HepG2 (cell line): ENCODE data around the gene PARK7. TPM values are rescaled to one million over a fixed set of nuclear protein-coding genes. Genes with fewer than 3 reads are reported as not detected.

ENCODE experiments used
- ATAC-seq: fragments of 200-7000 bp; cut with Tn5 transposase; 3 replicates; pipeline ENCODE4 v1.9.1; 2020; ENCODE audit warnings: mild to moderate bottlenecking, moderate library complexity
- BruUV-seq: library from RNA; stranded (reverse); fragments of 400-500 nt; replicated peaks from 2 replicates; lab custom pipeline; 2021; lab: Mats Ljungman, UMichigan
- CTCF ChIA-PET: fragments of 300-600 bp; formaldehyde crosslinking; extraction: SDS; loops from one replicate; lab custom pipeline; 2021; ENCODE audit warnings: low total read pairs, inconsistent platforms, low intra/inter-chr PET ratio; lab: Yijun Ruan, JAX
- POLR2A ChIA-PET: fragments of 350-600 bp; sonication (Branson Sonifier 250); formaldehyde crosslinking; loops from one replicate; lab custom pipeline; 2020; ENCODE audit warnings: antibody characterized with exemption, inconsistent platforms; lab: Yijun Ruan, JAX
- DNase-seq: peaks from one replicate; pipeline ENCODE4 v3.0.0-alpha.2; 2015; ENCODE audit warnings: low spot score
- FAIRE-seq: peaks from 3 replicates; lab custom pipeline; 2011; peaks lifted over from hg19 to GRCh38; lab: Jason Lieb, UNC
- H2AFZ ChIP-seq: one replicate; pipeline ENCODE4 v1.6.1; 2011; ENCODE audit warnings: low read length, inconsistent platforms
- H3K27ac ChIP-seq: fragments of 300-600 bp; 3 replicates; pipeline ENCODE4 v1.8.0; 2011; ENCODE audit warnings: mixed run types, mild to moderate bottlenecking, mixed read lengths, low read length, inconsistent platforms; ENCODE audit not compliant: insufficient read depth; ENCODE audit errors: extremely low read length
- H3K27me3 ChIP-seq, 2 experiments: fragments of 200-600 bp in 1 of 2; 2 replicates in 1 of 2; 3 replicates in 1 of 2; pipeline versions ENCODE4 v1.6.0 to v1.8.0; 2011; ENCODE audit warnings: low read length in 2 of 2, mild to moderate bottlenecking in 2 of 2, moderate library complexity in 2 of 2, inconsistent platforms in 1 of 2; ENCODE audit not compliant: insufficient read depth in 2 of 2, control insufficient read depth in 1 of 2
- H3K36me3 ChIP-seq, 2 experiments: fragments of 200-600 bp in 1 of 2; replicated peaks in 1 of 2; 2 replicates in 1 of 2; 3 replicates in 1 of 2; pipeline versions ENCODE4 v1.5.1 to v1.8.0; 2011; ENCODE audit warnings: low read length in 2 of 2, inconsistent platforms in 1 of 2; ENCODE audit not compliant: insufficient read depth in 2 of 2, control insufficient read depth in 1 of 2
- H3K4me1 ChIP-seq: 2 replicates; pipeline ENCODE4 v1.5.1; 2012; ENCODE audit warnings: low read length, inconsistent platforms; ENCODE audit not compliant: insufficient read depth
- H3K4me2 ChIP-seq: 2 replicates; pipeline ENCODE4 v1.6.0; 2011; ENCODE audit warnings: low read depth, low read length, inconsistent platforms
- H3K4me3 ChIP-seq, 3 experiments: fragments of 200-600 bp in 1 of 3; sonication (generic), shearing (Covaris generic) in 1 of 3; replicated peaks in 1 of 3; 2 replicates each; pipeline ENCODE4 v1.5.1; 2011 to 2016; ENCODE audit warnings: low read length in 3 of 3, inconsistent platforms in 2 of 3, low read depth in 2 of 3, mild to moderate bottlenecking in 2 of 3, control low read depth in 1 of 3, mixed read lengths in 1 of 3; ENCODE audit not compliant: insufficient read depth in 1 of 3
- H3K79me2 ChIP-seq: one replicate; pipeline ENCODE4 v1.6.1; 2011; ENCODE audit warnings: low read length, inconsistent platforms; ENCODE audit not compliant: insufficient read depth
- H3K9ac ChIP-seq: 2 replicates; pipeline ENCODE4 v1.6.0; 2011; ENCODE audit warnings: mild to moderate bottlenecking, low read depth, low read length, inconsistent platforms; ENCODE audit not compliant: insufficient read depth
- H3K9me3 ChIP-seq: 2 replicates; pipeline ENCODE4 v1.5.1; 2012; ENCODE audit warnings: mild to moderate bottlenecking, low read length
- H4K20me1 ChIP-seq: 2 replicates; pipeline ENCODE4 v1.6.0; 2011; ENCODE audit warnings: inconsistent platforms, mild to moderate bottlenecking, low read length, moderate library complexity; ENCODE audit not compliant: insufficient read depth
- FOXA1 ChIP-seq, 2 experiments: fragments of 450-650 bp in 1 of 2; sonication (generic) in 1 of 2; formaldehyde crosslinking in 1 of 2; IDR thresholded peaks; 2 replicates each; pipeline versions ENCODE4 v1.4.0 to v1.6.1; 2016 to 2020; ENCODE audit warnings: missing genetic modification reagents in 1 of 2
- FOXA3 ChIP-seq: IDR thresholded peaks from 2 replicates; pipeline ENCODE4 v1.6.1; 2016; ENCODE audit warnings: missing genetic modification reagents, missing compliant biosample characterization
- HCFC1 ChIP-seq: fragments of 150-350 bp; IDR thresholded peaks from 2 replicates; pipeline ENCODE4 v1.6.1; 2014; ENCODE audit warnings: low read depth, low read length
- KLF6 ChIP-seq: IDR thresholded peaks from 2 replicates; pipeline ENCODE4 v1.8.0; 2016; ENCODE audit warnings: missing biosample characterization, missing genetic modification reagents
- PLRG1 ChIP-seq: fragments of 450-650 bp; conservative IDR thresholded peaks from 2 replicates; pipeline ENCODE4 v1.6.1; 2016
- SALL1 ChIP-seq: sonication (generic); formaldehyde crosslinking; IDR thresholded peaks from 2 replicates; pipeline ENCODE4 v1.8.0; 2022; ENCODE audit warnings: mild to moderate bottlenecking, missing genetic modification reagents
- SIX4 ChIP-seq: sonication (generic); formaldehyde crosslinking; IDR thresholded peaks from 2 replicates; pipeline ENCODE4 v1.4.0; 2020; ENCODE audit warnings: missing genetic modification reagents
- TCF7 ChIP-seq: sonication (generic); IDR thresholded peaks from 2 replicates; pipeline ENCODE4 v1.6.1; 2016; ENCODE audit warnings: antibody characterized with exemption, low read depth
- ZBTB42 ChIP-seq: sonication (generic); formaldehyde crosslinking; IDR thresholded peaks from 2 replicates; pipeline ENCODE4 v1.5.0; 2020; ENCODE audit warnings: mild to moderate bottlenecking, missing genetic modification reagents
- ZMAT3 ChIP-seq: sonication (generic); formaldehyde crosslinking; conservative IDR thresholded peaks from 2 replicates; pipeline ENCODE4 v1.7.0; 2021; ENCODE audit warnings: missing genetic modification reagents
- ZNF501 ChIP-seq: sonication (generic); formaldehyde crosslinking; IDR thresholded peaks from 2 replicates; pipeline ENCODE4 v1.5.1; 2020; ENCODE audit warnings: mild to moderate bottlenecking, moderate library complexity, missing genetic modification reagents
- WGBS: methylation state at CpG from one replicate; pipeline ENCODE4 v1.1.6; 2017; ENCODE audit warnings: low lambda C conversion rate; 5-methylcytosine and 5-hydroxymethylcytosine counted together
- in situ Hi-C: cut with HindIII; loops from 2 replicates; pipeline ENCODE4 v1.10.0; 2017; ENCODE audit warnings: low pct_unique_long_range_greater_than_20kb; ENCODE audit not compliant: extremely low pct_ligation_motif_present
- intact Hi-C: fragments of 100-400 bp; cut with micrococcal nuclease; formaldehyde crosslinking; loops from one replicate; pipeline ENCODE4 v1.10.0; 2022; ENCODE audit not compliant: unreplicated experiment
- polyA plus RNA-seq, 8 experiments: library from polyadenylated mRNA; depleted of rRNA in 3 of 8; stranded (reverse) in 7 of 8; unstranded in 1 of 8; fragments of >200 nt; fragmentation: Illumina TruSeq in 4 of 8; extraction: Trizol in 4 of 8; gene quantifications; 2 replicates each; pipeline versions ENCODE4 v1.2.1 to v1.2.3, GENCODE V29; 2011 to 2016; ENCODE audit warnings: low read depth in 4 of 8, missing spikeins in 1 of 8, mixed read lengths in 1 of 8; ENCODE audit not compliant: insufficient read depth in 1 of 8
- total RNA-seq, 5 experiments: library from RNA; depleted of rRNA; stranded (reverse); fragments of >200 nt; fragmentation: Illumina TruSeq; extraction: Trizol; gene quantifications; 2 replicates each; pipeline ENCODE4 v1.2.3, GENCODE V29; 2016; ENCODE audit warnings: low read depth in 1 of 5
- TF ChIP-seq, protein P1 (sequence below): IDR thresholded peaks from 2 replicates; pipeline ENCODE4 v1.6.1; 2016; ENCODE audit warnings: low read depth, control low read depth

Gene PARK7
- total and polyA plus RNA-seq, 2 of the 13 experiments (the other 11 are each of a cell fraction or from before 2014, with no cell fraction given) = 212 to 296 TPM

DNA sequence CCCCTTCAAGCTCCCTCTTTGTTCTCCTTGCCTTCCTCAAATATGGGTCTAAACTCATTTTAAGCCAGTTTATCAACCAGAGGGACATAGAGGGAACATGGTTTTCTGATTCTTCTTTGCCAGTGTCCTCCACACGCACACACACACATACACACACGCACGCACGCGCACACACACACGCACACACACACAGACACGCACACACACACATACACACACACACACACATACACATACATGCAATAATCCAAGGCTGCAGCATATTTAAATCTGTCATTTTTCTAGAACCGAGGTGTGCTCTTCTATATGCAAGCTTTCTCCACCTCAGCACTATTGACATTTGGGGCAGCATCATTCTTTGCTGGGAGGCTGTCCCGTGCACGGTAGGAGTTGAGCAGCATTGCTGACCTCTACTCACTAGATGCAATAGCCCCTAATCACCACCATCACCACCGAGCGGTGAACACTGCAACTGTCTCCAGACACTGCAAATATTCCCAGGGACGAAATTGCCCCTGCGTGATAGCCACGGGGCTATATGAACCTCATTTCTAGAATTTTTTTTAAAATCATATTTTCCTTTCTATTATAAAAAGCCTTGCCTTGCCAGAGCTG, 28.9 kb upstream of the PARK7 start:
- H3K4me2 ChIP-seq = no peak overlapping the region
- ChIA-PET CTCF (no interaction called here), POLR2A (no interaction called here)
- H3K27me3 ChIP-seq = peaks cover 1 to 20% of the 10 kb centered on the region in 2 experiments; a peak in 3 of 5 replicates
- no peak overlapping the region for H3K27ac ChIP-seq
- H2AFZ ChIP-seq = no peak overlapping the region
- TF ChIP-seq, protein P1, sequence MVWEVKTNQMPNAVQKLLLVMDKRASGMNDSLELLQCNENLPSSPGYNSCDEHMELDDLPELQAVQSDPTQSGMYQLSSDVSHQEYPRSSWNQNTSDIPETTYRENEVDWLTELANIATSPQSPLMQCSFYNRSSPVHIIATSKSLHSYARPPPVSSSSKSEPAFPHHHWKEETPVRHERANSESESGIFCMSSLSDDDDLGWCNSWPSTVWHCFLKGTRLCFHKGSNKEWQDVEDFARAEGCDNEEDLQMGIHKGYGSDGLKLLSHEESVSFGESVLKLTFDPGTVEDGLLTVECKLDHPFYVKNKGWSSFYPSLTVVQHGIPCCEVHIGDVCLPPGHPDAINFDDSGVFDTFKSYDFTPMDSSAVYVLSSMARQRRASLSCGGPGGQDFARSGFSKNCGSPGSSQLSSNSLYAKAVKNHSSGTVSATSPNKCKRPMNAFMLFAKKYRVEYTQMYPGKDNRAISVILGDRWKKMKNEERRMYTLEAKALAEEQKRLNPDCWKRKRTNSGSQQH (CRISPR knock-in tag) = no peak
- intact Hi-C loops (no loop called here), in situ Hi-C loops (no loop called here)
- FAIRE-seq (no peak), DNase-seq (no peak), ATAC-seq (peak; percentile 87)
- no peak overlapping the region for H3K4me3 ChIP-seq
- no peaks in the 10 kb centered on the region for H3K79me2 ChIP-seq
- no peaks in the 10 kb centered on the region for H3K9me3 ChIP-seq
- H3K4me1 ChIP-seq = no peaks in the 10 kb centered on the region
- H3K36me3 ChIP-seq = no peaks in the 10 kb centered on the region
- H3K9ac ChIP-seq = no peak overlapping the region
- H4K20me1 ChIP-seq = no peaks in the 10 kb centered on the region
- 30% methylated on average over 15 of the region's 15 CpGs for WGBS
- no TSS peak for BruUV-seq

DNA sequence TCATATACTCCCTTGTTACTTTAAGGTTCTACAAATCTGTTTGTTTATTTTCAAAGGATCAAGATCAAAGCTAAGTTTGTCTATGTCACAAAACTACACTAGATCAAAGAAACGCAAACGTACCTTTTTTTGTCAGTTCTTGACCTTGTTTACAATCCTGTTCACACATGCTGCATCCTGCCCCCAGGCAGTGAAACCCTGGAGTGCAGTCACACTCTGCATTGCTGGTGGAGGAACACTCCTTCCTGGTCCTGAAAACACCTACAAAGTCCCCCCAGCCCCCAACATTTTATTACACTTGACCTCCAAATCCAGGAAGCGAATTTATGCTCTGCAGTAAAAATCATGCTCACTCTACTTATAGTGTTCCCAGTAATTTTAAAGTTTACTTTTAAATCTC, 23.4 kb upstream of the PARK7 start:
- ATAC-seq (no peak), DNase-seq (no peak)
- no peak overlapping the region for H3K4me3 ChIP-seq
- POLR2A ChIA-PET = no interaction called here
- no peak overlapping the region for H2AFZ ChIP-seq
- no peak overlapping the region for H3K9ac ChIP-seq
- no peaks in the 10 kb centered on the region for H3K79me2 ChIP-seq
- in situ Hi-C loops = no loop called here
- H3K4me1 ChIP-seq = no peaks in the 10 kb centered on the region
- H3K27ac ChIP-seq = no peak overlapping the region
- no peaks in the 10 kb centered on the region for H3K36me3 ChIP-seq
- TF ChIP-seq ZMAT3 (CRISPR knock-in tag) (no peak), KLF6 (CRISPR knock-in tag) (no peak), HCFC1 (no peak), ZNF501 (CRISPR knock-in tag) (no peak), SALL1 (0 out of 2 replicates have a peak, but pooled peaks have one; percentile 15), PLRG1 (no peak), FOXA1 (IDR thresholded peaks at IDR 0.05) (no peak), FOXA1 (CRISPR knock-in tag; IDR thresholded peaks at IDR 0.05) (peak; percentile 39), ZBTB42 (CRISPR knock-in tag) (no peak), TCF7 (0 out of 2 replicates have a peak, but pooled peaks have one; percentile 23), FOXA3 (peak; percentile 45; the same call in 1 of the 2 replicates), SIX4 (CRISPR knock-in tag) (no peak)
- TF ChIP-seq, all 625 proteins: peak for 4
- H3K9me3 ChIP-seq = no peaks in the 10 kb centered on the region
- no peak overlapping the region for H3K4me2 ChIP-seq
- intact Hi-C loops = no loop called here
- no peaks in the 10 kb centered on the region for H4K20me1 ChIP-seq
- peaks cover 6 to 45% of the 10 kb centered on the region in 2 experiments; a peak in 4 of 5 replicates for H3K27me3 ChIP-seq
- WGBS = 13% methylated on average over 3 of the region's 3 CpGs
- no peak for FAIRE-seq
- BruUV-seq = no TSS peak
- CTCF ChIA-PET = no interaction called here
